ENCODE results near the gene TPR.

- TF ChIP-seq CTCF (IDR thresholded peaks at IDR 0.05) (no peak), POLR2AphosphoS5 (IDR thresholded peaks at IDR 0.05) (no peak)
Observed at GRCh38 chr1:186301448-186301847, 73.6 kb downstream of the TPR start.
